ENCODE measurements around the gene SIM2.

The SIM2 gene

GRCh38 chr21:36709868-36710728 is 11.2 kb downstream of the SIM2 start:
- DNase-seq (ENCODE audit: low read depth in 2 of 3, low spot score in 2 of 3) = no peak

GRCh38 chr21:36710729-36711048 is 11.8 kb downstream of the SIM2 start:
- DNase-seq (ENCODE audit: low read depth in 2 of 3, low spot score in 2 of 3) = no peak

GRCh38 chr21:36713746-36714145 is 14.8 kb downstream of the SIM2 start:
- DNase-seq (ENCODE audit: low read depth in 2 of 3, low spot score in 2 of 3) = no peak

- DNase-seq (ENCODE audit: low read depth in 2 of 3, low spot score in 2 of 3) = no peak
Observed at GRCh38 chr21:36716387-36716786, 17.5 kb downstream of the SIM2 start.

- no peak for DNase-seq (ENCODE audit: low read depth in 2 of 3, low spot score in 2 of 3)
Observed at GRCh38 chr21:36716836-36717235, 17.9 kb downstream of the SIM2 start.

- no peak for DNase-seq (ENCODE audit: low read depth in 2 of 3, low spot score in 2 of 3)
Observed at GRCh38 chr21:36717976-36718375, 19.1 kb downstream of the SIM2 start.

GRCh38 chr21:36718951-36719501 is 20.1 kb downstream of the SIM2 start:
- DNase-seq (ENCODE audit: low read depth in 2 of 3, low spot score in 2 of 3) = no peak

- DNase-seq (ENCODE audit: low read depth in 2 of 3, low spot score in 2 of 3) = no peak
Observed at GRCh38 chr21:36719614-36720013, 20.7 kb downstream of the SIM2 start.

- no peak for DNase-seq (ENCODE audit: low read depth in 2 of 3, low spot score in 2 of 3)
Observed at GRCh38 chr21:36721817-36722216, 22.9 kb downstream of the SIM2 start.

GRCh38 chr21:36722370-36723368 is 23.8 kb downstream of the SIM2 start:
- DNase-seq (ENCODE audit: low read depth in 2 of 3, low spot score in 2 of 3) = no peak

GRCh38 chr21:36723371-36723881 is 24.5 kb downstream of the SIM2 start:
- no peak for DNase-seq (ENCODE audit: low read depth in 2 of 3, low spot score in 2 of 3)

- no peak for DNase-seq (ENCODE audit: low read depth in 2 of 3, low spot score in 2 of 3)
Observed at GRCh38 chr21:36724660-36725059, 25.7 kb downstream of the SIM2 start.

- no peak for DNase-seq (ENCODE audit: low read depth in 2 of 3, low spot score in 2 of 3)
Observed at GRCh38 chr21:36725793-36726386, 27.0 kb downstream of the SIM2 start.

GRCh38 chr21:36727866-36728265 is 29.0 kb downstream of the SIM2 start:
- no peak for DNase-seq (ENCODE audit: low read depth in 2 of 3, low spot score in 2 of 3)

GRCh38 chr21:36728371-36729111 is 29.6 kb downstream of the SIM2 start:
- no peak for DNase-seq (ENCODE audit: low read depth in 2 of 3, low spot score in 2 of 3)

- no peak for DNase-seq (ENCODE audit: low read depth in 2 of 3, low spot score in 2 of 3)
Observed at GRCh38 chr21:36729310-36729970, 30.5 kb downstream of the SIM2 start.

GRCh38 chr21:36730291-36731281 is 31.7 kb downstream of the SIM2 start:
- no peak for DNase-seq (ENCODE audit: low read depth in 2 of 3, low spot score in 2 of 3)

GRCh38 chr21:36732217-36732616 is 33.3 kb downstream of the SIM2 start:
- DNase-seq (ENCODE audit: low read depth in 2 of 3, low spot score in 2 of 3) = no peak

- DNase-seq (ENCODE audit: low read depth in 2 of 3, low spot score in 2 of 3) = no peak
Observed at GRCh38 chr21:36732761-36733160, 33.8 kb downstream of the SIM2 start.
